ENCODE measurements around the gene TRIM14.
"Not testable (repeated sequence)": the region's sequence is repeated elsewhere in the genome, so short reads cannot be mapped to it uniquely, and the experiment has no call there.

Gene TRIM14

GRCh38 chr9:98083566-98084183 is 35.3 kb downstream of the TRIM14 start:
- TF ChIP-seq CTCF (IDR thresholded peaks at IDR 0.05; ENCODE audit: low read depth, low read length), result no peak

GRCh38 chr9:98083061-98083501 is 35.9 kb downstream of the TRIM14 start:
- TF ChIP-seq CTCF (IDR thresholded peaks at IDR 0.05; ENCODE audit: low read depth, low read length), result no peak
- no peak for DNase-seq (ENCODE audit: extremely low read depth, low read depth)

More at GRCh38 chr9:98083566-98084183, 35.3 kb downstream of the TRIM14 start:
- DNase-seq (ENCODE audit: extremely low read depth, low read depth), result no peak

GRCh38 chr9:98081477-98082219 is 37.4 kb downstream of the TRIM14 start:
- DNase-seq (ENCODE audit: extremely low read depth, low read depth), result no peak
- TF ChIP-seq CTCF (IDR thresholded peaks at IDR 0.05; ENCODE audit: low read depth, low read length), result no peak

- DNase-seq (ENCODE audit: extremely low read depth, low read depth), result no peak
- TF ChIP-seq CTCF (IDR thresholded peaks at IDR 0.05; ENCODE audit: low read depth, low read length), result no peak
Observed at GRCh38 chr9:98080780-98081179, 38.2 kb downstream of the TRIM14 start.

GRCh38 chr9:98080326-98080725 is 38.7 kb downstream of the TRIM14 start:
- TF ChIP-seq CTCF (IDR thresholded peaks at IDR 0.05; ENCODE audit: low read depth, low read length), result no peak
- DNase-seq (ENCODE audit: extremely low read depth, low read depth), result no peak

GRCh38 chr9:98078895-98079294 is 40.1 kb downstream of the TRIM14 start:
- no peak for TF ChIP-seq CTCF (IDR thresholded peaks at IDR 0.05; ENCODE audit: low read depth, low read length)

GRCh38 chr9:98076514-98076890 is 42.5 kb downstream of the TRIM14 start:
- DNase-seq (ENCODE audit: extremely low read depth, low read depth), result not testable (repeated sequence)

More at GRCh38 chr9:98078895-98079294, 40.1 kb downstream of the TRIM14 start:
- DNase-seq (ENCODE audit: extremely low read depth, low read depth), result no peak

Measured in AG09319 (cell line).